HG03159 (cell line): Measurements from ENCODE around the gene LHFPL6.

Experiments used
- ATAC-seq: cut with Tn5 transposase; IDR thresholded peaks from one replicate; pipeline ENCODE4 v1.9.1; 2021; ENCODE audit warnings: mild to moderate bottlenecking, moderate library complexity; ENCODE audit not compliant: unreplicated experiment

The LHFPL6 gene

DNA sequence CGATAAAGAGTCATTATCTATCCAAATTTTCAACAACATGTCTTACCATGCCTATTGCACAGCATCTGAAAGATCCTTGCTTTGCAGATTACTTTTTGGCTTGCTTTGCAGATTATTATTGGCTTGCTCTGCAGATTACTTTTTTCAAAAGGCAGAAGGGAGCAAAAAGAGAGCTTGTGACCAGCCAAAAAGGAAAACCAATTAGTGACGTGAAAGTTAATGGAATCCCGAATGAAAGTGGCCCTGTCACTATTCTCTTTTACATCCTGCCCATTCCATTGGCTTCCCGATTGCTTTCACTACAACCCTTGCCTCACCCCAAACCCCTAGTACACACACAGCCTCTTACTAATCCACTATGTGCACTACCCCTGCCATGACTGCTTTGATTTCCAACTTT is 81.3 kb downstream of the LHFPL6 start:
- no peak for ATAC-seq

DNA sequence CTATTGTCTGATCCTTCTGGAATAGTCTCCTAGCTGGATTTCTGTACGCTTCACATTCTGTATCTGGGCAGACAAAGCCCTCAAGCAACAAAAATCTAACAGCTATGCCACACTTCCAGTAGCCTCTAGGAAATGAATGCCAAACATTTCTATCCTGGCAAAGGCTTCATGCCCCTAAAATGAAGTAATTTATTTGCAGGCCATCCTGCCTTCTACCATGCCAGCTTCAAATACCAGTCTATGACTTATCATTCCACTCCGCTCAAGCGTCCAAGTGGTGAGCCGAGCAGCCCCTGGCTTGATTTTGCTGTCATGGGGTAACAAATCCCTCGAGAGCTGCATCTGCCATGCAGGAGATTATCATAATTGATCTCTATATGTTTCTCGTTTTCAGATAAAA is 86.9 kb downstream of the LHFPL6 start:
- no peak for ATAC-seq

DNA sequence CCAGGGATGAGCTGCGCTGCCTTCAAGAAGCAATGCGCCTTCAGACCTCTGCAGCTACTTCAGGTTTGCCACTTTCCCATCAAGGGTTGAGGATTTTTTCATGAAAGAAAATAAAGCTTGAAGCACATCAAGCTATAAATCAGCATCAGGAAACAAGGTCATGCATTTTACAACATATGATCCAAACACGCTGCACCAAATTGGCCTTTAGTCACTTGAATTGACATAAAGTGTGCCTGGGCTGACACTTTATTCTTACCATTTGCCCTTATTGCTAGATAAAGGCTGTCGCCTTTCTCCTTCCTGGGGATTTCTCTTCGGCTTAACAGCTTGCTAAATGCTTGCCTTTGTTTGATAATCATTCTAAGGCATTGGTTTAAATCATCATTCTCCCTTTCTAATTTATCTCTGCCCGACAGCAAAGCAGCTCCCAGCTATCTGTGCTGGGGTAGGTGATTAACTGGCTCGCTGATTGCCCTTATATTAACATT is 87.7 kb downstream of the LHFPL6 start:
- no peak for ATAC-seq

DNA sequence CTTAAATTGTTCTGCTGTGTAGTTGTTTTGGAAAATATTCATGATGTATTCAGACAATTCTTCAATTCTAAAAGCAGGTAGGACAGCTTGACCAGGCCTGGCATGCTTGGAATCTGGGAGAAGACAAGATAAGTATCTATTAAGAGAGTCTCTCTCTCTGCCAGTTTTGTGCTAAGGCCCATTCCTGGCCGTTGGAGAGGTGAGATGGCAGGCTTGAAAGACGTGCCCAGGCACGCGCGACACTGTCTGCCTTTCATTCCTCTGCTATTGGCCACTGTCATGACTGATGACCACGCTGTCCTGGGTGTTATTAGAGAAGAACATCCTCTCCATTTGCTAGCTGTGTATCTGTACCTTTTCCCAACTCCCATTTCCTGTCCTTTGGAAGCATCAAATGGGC is 90.3 kb downstream of the LHFPL6 start:
- ATAC-seq, result no peak

DNA sequence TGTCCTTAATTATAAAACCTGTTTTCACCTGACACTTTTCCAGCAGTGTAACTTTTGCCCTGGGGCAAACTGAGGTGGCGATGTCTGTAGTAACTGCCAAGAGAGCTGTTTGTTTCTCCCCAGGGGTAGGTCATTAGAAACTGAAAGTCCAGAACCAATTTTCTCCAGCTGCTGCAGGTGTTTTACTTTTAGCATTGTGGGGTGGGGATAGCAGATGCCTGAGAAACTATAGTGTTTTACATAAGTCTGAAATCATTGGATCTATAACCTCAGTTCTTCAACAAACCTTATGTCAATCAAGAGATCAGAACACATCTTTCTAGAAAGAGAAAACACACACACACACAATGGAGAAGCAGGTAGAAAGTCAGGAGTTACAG is 92.7 kb downstream of the LHFPL6 start:
- peak; percentile 88 for ATAC-seq

DNA sequence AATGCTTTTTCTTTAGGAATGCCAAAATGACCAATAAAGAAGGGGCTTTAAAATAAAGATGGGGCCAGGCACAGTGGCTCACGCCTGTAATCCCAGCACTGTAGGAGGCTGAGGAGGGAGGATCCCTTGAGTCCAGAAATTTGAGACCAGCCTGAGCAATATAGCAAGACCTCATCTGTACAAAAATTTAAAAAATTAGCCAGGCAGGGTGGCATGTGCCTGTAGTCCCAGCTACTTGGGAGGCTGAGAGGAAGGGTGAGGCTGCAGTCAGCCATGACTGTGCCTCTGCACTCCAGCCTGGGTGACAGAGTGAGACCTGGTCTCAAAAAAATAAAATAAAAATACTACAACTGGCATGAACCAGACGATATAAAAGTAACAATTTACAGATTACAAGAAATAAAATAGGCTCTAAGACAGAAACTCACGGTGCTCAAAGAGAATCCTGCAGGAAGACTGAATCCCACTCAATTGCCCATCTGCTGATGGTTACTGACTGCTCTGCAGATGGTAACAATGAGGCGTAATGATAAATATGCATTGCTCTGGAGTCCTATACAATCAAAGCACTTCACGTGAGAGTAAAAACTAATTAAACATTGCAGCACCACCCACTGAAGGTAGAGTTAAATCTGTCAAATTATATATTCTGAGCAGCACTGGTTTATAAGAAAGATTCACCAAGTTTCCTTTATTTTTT is 93.2 kb downstream of the LHFPL6 start:
- no peak for ATAC-seq

DNA sequence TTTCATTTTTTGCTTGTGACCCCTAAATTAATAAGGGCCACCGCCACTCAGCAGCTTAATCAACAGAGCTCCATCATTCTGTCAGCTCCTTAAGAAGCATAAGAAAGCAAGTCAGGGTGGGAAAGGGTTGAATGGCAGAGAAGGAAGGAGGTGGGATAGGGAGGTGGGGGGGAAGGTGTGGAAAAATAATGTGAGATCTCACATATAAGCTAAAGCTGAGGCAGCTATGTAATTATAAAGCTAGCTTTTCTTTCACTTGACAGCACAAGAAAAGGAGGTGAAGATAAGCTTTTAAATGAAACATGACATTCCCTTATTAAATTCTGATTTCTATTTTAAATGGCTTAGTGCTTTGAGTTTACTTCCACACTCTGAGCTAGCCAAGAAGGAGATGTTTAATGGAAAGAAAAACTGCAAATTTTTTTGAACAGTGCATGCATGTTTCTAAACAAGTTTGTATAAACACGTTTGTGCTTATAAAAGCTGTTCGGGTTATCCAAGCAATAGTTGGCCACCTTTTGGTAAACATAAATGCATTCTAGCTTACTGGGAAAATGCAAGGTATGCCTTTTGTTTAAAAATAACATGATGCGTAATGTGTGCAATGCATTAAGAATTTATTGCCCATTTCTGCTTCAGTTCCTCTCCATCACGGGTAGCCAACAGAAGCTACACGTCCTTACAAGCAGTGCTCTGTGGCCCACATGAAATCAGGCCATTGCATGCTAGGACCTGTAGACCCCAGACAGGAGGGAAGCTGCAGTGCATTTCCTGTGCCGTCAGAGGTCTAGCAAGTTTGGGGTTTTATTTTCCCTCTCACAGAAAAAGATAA is 96.2 kb downstream of the LHFPL6 start:
- ATAC-seq, result no peak

DNA sequence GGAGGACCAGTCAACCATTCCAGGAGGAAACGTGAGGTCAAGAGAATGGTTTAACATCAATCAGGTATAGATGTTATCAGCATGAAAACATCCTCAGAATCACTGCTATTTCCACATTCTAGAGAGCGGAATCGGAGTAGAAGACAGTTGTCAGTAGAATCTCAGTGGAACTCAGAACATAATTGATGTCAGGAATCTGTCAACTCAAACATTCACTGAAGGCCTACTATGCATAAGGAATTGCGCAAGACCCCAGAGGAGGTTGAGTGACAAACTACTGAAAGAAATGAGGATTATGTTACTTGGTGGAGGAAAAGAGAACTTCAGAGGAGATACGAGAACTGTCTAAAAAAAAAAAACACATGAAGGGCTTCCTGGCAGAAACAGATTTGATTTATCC is 97.8 kb downstream of the LHFPL6 start:
- ATAC-seq, result no peak

DNA sequence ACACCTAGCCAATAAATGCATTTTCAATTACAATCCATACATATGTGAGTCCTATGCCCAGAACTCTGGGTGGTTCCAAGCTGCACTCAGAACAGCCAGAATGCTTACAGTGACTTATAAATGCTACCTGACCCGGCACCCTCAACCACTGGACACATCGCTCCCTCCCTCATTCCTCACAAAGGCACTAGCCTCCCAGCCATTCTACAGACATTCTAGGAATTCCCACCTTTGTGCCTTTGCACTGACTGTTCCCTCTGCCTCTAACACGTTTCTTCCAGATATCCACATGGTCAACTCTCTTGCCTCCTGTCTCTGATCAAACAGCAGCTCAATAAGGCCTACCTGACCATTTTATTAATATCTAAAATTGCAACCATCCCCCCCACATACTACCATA is 99.9 kb downstream of the LHFPL6 start:
- no peak for ATAC-seq

DNA sequence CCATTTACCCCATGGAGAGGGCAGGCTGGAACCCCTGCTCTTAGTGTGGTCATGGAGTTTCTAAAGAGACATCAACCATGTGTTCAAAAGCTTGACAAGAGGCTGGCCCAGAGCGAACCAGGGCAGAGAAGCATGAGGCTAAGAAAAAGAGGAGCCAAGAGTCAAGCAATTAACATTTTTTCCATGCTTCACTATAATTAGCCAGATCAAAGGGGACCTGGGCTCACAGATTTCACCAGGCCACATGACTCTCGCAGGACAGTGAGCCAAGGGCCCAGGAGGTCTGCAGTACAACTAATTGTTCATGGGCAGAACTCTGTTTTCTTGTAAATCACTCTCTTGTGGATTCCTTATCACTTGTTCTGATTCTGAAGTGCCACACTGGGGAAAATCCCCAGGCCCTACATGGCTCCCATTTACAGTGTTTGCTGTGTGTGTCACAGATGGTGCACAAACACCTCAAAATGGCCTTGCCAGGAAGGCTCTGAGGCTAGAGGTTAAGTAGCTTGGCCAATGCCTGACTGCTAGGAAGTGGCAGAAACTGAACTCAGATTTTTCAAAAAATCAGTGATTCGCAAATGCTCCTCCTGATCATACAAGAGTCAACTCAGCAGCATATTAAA is 101.2 kb downstream of the LHFPL6 start:
- no peak for ATAC-seq

DNA sequence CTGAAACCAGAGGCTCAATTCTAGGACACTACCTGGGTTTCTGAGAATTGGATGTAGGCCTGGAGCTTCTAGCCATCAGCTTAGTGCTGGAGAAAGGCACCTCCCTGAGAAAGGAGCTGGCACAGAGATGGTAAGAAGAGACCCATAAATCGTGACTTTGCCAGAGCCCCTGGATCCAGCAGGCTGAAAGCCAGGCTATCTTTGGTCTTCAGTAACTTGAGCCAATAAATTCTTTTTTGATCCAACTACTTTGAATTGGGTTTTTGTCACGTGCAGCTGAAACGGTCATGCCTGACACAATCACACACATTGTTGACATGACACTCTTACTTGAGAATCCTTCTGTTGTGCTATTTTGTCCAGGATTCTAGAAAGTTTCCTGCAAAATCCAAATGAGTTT is 103.4 kb downstream of the LHFPL6 start:
- ATAC-seq, result no peak

DNA sequence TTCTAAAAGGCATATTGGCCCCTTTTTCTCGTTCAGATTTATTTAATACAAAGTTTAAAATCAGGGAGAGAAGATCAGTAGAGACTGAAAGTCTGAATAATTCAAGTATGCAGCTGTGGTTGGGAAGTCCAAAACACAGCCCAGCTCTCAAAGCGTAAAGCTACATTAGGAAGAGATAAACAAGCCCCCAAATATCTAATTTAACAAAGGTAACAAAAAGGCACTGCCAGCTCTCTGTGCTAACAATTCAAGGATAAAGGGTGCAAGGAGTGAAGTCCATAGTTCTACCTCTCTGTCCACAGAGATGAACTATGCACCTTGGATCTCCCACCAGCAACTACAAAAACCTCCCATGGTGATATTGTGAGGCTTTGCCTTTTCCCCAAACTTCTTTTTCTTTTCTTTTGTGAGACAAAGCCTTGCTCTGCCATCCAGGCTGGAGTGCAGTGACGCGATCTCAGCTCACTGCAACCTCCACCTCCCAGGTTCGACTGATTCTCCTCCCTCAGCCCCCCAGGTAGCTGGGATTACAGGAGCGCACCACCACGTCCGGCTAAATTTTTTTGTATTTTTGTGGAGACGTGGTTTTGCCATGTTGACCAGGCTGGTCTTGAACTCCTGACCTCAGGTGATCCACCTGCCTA is 104.4 kb downstream of the LHFPL6 start:
- no peak for ATAC-seq

DNA sequence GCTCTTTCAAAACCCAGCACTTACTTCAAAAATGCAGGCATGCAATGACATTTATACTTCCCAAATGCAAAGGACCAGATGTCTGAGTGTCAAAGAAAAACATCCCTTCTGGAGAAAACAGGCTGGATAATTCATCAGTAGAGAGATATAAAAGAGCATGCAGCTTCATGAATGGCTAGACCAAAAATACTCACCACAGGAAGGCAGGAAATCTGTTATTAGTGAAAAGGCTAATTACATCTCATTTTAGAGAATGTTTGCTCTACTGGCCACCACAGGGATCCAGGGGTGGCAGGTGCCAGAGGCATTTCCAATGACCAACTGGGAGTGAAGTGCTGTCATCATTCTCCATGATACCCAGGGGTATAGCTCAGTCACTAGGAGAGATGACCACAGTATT is 106.5 kb downstream of the LHFPL6 start:
- no peak for ATAC-seq

DNA sequence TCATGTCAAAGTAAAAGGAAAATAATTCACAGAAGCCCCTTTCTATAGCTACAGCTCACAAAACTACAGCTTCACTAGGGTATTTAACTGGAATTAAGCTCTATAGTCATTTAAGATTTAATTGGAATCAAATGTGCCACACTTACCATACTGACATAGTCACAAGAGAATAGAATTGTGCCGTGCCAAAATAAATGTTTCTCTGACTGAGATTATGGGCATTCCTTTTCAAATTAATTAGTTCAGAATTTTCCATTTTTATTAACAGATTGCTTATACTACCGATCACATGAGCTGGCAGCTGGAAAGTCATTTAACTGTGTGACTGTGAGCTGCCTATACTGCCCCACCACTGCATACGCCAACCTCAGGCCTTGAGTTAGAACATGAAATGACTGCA is 108.4 kb downstream of the LHFPL6 start:
- ATAC-seq, result no peak

DNA sequence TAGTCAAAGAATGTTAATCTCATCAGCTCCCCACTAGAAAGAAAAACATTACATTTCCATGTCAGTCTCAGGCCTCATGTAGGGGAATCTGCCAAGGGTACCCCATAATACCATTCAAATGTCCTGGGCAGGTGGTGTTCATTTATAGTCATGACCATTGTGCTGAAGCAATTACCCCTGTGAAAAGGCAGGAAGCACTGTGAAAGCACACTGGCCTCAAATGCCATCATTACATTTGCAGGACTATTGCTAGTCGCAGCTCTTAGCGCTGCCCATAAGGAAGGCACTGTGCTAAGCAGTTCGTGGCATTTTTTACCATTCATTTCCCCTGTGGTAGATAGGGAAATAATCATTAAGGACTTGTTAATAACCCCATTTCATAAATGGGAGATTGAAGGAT is 109.0 kb downstream of the LHFPL6 start:
- no peak for ATAC-seq

DNA sequence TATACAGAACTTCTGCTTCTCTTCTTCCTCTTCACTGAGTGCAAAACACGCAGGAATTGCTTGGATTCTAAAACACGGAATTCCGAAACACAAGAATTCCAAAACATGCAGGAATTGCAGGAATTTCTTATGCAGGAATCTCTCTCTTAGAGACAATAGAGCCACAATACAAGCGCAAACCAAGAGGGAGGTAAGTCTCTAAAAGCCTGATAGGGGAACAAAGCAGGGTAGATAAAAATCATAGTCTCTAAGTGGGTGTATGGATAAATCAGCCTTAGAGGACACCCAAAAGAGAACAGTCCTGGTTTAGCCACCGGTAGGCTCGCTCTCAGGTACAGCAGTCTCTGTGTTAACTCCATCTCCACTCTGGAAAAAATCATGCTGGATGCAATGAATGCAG is 112.9 kb downstream of the LHFPL6 start:
- ATAC-seq, result no peak

DNA sequence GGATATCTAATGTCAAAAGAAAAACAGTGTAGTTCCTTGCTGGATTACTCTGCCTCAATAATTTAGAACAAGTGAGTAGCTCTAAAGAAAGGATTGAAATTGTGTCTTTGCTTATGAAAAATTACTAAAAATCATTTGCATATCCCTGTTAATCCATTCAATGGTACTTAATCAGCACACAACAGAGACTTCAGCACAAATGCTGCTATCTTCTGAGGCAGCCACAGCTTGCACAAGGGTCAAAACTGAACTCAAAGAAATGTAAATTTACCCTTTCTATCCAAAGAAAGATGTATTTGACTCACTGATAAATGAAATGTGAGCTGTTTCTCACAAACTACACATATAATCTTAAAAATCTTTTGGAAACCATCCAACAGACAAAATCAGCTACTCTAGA is 116.2 kb downstream of the LHFPL6 start:
- ATAC-seq, result no peak

DNA sequence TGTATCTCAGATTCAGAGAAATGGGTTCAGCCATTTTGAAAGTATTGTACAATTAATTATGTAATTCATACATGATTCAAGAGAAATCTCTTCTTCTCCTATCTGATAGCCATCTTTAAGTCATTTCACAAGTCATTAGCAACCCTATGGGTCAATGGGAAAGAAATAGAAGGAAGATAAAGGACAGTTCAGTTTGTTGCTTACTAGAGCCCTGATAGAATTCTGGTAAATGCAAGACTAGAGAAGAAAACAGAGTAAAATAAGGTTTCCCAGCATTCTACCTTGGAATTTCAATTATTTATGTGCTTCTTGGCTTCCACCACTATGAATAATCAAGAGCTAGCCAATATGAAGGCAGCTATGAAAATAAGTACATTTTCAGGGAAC is 117.7 kb downstream of the LHFPL6 start:
- ATAC-seq, result no peak

DNA sequence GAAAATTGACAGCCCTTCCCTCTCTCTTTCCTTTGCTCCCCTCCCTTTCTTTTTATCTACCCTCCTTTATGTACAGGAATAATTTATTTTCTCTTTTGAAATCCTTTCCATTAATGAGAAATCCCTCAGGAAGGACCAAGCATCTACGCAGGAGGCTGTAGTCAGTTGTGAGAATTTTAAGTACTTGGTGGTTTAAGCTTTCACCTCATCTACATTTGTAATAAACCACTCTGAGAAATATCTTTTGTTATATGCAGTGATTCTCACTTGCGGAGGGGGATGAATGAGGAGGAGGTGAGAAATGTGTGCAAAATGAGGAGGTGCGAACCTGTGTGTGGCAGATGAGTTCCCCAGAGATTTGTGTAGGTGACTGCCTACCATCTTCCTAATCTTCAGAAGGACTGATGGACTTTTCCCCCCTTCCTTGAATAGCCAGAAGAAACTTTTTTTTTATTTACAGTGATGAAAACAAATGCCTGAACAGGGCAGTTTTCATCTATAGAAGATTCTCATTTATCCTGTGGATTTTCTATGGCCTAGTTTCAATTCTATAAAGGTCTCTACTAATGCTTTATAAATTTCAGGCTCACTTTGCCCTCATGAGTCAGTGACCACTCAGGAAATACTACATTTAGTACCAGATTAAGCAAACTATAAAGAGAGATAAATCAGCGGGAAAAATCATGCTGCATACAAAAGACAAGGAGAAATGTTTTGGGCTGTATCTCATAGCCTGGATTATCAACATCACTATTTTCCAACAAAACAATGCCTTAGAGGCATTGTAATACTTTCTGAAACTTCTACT is 118.3 kb downstream of the LHFPL6 start:
- no peak for ATAC-seq

DNA sequence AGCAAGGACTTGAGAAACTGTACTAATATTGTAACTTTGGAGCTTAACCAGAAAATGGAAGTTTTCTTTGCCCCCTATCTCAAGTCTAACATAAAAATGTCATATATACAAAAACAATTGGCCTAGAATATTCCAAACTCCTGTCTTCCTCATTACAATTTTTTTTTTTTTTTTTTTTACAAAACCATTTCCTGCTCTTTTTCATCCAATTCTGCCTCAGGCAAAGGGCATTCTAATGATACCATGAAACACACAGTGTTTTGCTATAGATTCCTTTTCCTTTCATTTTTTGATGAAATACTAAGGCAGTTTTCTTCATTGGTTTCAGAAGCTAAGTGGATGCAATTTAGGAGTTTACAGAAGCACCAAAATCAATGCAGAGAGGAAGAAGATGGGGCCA is 119.7 kb downstream of the LHFPL6 start:
- no peak for ATAC-seq

DNA sequence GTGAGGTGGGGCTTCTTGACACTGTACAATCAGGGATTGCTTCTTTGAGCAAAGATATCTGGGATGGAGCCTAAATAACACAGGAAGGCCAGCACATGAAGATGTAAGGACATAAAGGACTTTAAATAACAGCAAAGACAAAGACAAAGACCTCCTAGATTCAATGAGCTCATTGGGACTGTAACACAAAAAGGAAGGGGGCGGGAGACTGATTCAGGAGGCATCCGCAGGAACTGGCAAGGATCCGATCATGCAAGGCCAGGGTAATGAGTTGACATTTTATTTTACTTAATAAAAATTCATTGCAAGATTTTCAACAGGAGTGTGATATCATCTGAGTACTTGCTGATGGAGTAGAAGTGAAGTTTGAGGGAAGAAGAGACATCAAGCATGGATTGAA is 121.5 kb downstream of the LHFPL6 start:
- ATAC-seq, result no peak
